GM21786 (cell line): ENCODE results near the gene FADS3.

Source experiments
- ATAC-seq: cut with Tn5 transposase; IDR thresholded peaks from one replicate; pipeline ENCODE4 v1.9.1; 2021; ENCODE audit not compliant: unreplicated experiment

The FADS3 gene

DNA sequence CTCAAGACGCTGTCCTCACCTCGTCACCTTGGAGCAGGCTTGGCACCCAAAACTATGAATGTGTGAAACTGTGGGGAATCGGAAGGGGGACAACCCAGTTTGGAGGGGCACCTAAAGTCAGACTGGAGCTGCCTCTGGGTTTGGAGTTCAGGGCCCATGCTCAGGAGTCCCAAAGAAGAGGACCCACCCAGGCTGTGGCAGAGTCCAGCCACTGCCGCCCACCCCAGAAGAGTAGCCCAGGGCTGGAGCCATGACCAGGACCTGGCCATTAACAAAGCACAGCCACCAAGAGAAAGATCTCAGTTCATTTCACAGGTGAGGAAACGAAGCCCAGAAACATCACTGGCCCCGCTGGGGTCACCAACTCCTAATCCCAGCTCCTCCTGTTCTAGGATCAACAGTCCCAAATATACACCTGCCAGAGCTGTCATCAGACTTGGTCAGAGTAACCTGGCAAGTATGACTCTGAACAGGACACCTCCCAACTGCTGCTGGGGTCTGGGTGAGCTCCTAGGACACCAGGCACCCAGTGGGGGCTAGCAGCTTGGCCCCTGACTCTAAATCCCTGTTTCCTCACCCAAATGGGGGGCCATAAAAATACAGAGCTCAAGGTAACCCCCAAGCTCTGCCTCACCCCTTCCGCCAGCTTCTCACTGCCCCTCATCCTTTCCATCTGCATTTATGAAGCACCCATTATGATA lies 23.3 kb upstream of the FADS3 start:
- no peak for ATAC-seq

DNA sequence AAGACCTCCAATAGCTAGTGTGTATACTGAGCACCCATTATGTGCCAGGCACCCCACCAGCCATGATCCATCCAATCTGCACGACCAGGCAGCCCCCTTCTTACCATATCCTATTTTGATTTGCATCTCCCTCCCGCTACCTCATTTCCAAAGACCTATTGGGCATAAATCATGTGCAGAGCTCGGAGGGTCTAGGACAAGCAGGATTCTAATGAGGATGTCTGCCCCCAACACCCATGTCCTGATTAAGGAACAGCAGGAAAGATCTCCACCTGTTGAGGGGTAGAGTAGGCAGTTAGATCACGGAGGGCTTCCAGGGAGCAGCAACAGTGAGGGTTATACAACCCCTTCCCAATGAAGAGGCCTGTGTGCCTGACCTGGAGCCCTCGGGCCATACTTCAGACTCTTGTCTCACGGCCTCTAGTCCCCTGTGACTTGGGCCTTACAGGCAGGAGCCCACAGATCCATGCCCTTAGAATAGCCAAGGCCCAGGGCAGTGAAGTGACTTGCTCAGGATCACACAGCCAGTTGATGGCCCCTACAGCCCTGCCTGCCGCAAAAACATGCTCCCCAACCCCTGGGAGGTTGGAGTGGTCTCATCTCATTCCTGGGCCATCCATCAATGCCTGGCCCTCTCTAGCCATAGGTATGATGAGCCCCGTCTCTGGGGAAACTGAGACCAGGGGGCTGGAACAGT lies 22.5 kb upstream of the FADS3 start:
- ATAC-seq = no peak

DNA sequence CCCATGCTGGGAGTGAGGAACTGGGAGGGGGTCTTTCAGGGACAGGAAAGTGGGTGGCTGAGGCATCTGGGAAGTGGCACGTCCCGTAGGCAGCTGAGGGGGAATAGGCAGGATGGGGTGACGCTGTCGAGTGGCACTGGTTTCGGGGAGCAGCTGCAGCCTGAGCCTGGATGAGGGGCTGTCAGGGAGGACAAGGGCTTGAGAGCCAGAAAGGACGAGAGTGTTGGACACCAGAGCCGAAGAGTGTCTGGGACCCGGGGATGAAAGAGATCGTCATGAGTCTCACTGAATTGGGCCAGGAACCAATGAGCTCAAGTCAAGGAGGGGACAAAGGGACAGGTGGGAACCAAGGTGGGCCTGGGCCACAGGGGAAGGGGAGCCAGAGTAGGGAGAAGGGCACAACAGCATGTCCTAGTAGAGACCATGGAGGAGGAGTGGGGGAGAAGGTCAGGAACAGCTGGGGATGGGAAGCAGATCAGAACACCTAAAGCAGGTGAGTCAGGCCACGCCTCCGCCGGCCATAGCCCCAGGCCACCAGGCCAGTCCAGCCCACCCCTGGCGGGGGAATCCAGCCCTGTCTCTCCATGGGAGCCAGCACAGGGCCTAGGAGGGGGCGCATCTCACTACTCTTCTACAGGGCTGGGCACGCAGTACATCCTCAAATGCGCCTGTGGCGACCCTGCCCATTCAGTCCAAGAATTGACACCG lies 21.8 kb upstream of the FADS3 start:
- no peak for ATAC-seq

GRCh38 chr11:61912530-61912898 lies 21.2 kb upstream of the FADS3 start:
- no peak for ATAC-seq

DNA sequence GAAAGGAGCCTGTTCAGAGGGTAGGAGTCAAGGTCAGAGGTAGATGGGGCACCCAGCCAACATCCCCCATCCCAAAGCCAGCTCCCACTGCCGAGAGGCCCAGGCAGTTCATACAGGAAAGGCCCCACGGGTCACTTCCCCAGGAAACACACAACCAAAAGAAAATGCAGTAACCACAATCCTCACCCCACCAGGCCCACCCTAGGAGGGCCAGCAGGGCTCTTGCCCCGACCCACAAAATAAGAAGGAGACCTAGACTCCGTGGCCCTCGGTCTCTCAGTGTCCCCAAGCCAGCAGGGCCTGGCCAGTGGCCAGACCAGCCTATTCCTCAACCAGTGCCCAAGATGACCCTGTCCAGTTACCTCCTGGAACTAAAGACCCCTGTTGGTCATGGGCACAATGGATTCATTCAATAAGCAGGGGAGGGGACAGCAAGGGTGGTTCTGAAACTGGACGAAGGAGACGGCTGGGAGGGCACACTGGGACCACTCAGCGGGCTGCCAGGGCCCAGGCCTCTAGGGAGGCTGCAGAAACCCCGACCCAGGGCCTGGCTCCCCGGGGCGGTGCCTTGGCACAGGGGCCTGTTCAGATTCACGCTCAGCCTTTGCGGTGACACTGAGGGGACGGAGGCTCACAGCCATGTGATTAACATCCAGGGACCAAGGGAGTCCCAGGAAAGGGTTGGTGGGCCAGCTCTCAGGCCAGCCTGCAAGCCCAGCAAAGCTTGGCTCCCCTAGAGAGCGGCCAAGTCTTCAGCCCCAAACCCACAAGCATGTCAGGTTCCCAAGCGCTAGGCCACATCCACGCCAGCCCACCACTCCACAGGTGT lies 20.6 kb upstream of the FADS3 start:
- no peak for ATAC-seq

GRCh38 chr11:61911128-61911700 lies 19.9 kb upstream of the FADS3 start:
- ATAC-seq = no peak

- ATAC-seq = no peak
Observed at GRCh38 chr11:61910187-61911127, 19.1 kb upstream of the FADS3 start.

GRCh38 chr11:61908730-61909316 lies 17.5 kb upstream of the FADS3 start:
- ATAC-seq = no peak

DNA sequence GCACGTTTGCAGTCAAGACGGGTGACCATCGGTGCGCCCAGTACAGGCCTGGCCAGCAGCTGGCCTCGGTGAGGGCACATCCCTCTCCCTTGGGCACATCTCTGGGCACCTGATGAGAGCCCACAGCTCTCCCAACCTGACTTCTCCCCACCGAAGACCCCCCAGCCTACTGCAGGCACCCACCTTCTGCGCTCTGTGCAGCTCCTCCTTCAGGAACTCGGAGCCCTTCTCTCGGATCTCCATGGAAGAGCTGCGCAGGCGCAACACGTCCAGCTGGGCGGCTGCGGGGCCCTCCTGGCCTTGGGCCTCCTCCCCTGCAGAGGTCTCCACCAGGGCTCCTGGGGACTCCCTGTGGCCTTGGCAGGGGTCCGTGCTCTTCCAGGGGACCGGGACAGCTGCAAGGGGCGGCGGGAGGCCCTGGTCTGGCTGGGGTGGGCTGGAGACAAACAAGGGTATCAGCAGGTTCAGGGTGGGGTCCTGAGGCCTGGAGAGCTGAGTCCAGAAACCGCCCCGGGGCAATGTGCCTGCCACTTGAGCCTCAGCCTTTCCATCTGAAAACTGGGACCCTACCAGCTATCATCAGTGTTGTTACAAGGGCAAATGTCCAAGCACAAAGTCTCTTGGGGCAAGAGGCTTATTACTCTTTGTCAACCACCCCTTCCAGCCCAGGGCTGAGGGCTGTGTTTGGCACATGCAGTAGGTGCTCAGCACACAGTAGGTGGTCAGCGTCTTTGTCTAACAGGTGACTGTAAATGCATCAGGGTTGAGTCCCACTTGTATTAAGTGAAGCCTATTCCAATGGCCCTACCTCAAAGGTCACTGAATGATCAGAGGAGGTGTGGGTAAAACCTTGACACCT lies 16.8 kb upstream of the FADS3 start:
- no peak for ATAC-seq

- no peak for ATAC-seq
Observed at GRCh38 chr11:61907282-61907681, 15.9 kb upstream of the FADS3 start.

GRCh38 chr11:61906522-61906909 lies 15.2 kb upstream of the FADS3 start:
- ATAC-seq = no peak

GRCh38 chr11:61905801-61906521 lies 14.6 kb upstream of the FADS3 start:
- ATAC-seq = no peak

GRCh38 chr11:61905067-61905696 lies 13.8 kb upstream of the FADS3 start:
- ATAC-seq = no peak

GRCh38 chr11:61904539-61905048 lies 13.2 kb upstream of the FADS3 start:
- no peak for ATAC-seq

- no peak for ATAC-seq
Observed at GRCh38 chr11:61903845-61904244, 12.5 kb upstream of the FADS3 start.

DNA sequence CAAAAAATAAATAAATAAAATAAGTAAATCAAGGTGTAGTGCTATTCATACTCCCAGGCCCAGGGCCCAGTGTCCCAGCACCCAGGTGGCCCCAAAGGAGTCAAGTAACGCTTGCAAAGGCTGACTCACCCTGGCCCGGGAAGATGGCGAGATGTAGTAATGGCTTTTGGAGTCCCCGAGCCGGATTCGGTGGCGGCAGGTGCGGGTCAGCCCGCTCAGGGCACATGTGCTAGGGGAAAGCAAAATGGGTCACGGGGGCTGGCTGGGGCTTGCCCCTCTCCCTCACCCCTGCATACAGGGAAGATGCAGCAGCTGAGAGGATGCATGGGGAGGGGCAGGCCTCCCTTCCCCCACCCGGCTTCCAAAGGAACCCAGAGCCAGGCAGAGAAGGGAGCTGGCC lies 11.0 kb upstream of the FADS3 start:
- no peak for ATAC-seq

DNA sequence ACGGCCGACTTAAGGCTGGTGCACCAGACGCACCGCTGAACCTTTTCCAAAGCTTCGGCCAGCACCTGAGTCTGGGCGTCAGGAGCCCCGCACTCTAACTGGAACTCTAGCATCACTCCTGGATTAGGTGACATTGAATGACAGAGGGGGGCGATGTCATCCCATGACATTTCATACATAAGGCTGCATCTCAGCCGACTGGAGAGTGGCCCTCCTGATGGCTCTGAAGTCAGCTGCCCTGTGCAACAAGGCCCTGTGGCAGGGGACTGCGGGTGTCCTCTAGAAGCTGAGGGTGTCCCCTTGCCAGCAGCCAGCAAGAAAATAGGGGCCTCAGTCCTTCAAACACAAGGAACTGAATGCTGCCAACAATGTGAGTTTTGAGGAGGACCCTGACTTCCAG lies 10.1 kb upstream of the FADS3 start:
- ATAC-seq = no peak
